HG02588 (cell line): Measurements from ENCODE around the gene SH3BP4.

Experiments used
- ATAC-seq: cut with Tn5 transposase; IDR thresholded peaks from one replicate; pipeline ENCODE4 v1.9.1; 2021; ENCODE audit warnings: mild to moderate bottlenecking, moderate library complexity; ENCODE audit not compliant: unreplicated experiment

Gene SH3BP4

GRCh38 chr2:234945339-234945873, 6.4 kb upstream of the SH3BP4 start:
- ATAC-seq, result no peak

- ATAC-seq, result no peak
These were observed 4.3 kb upstream of the SH3BP4 start for GRCh38 chr2:234947556-234947955.

GRCh38 chr2:234949762-234950434, 1.9 kb upstream of the SH3BP4 start:
- no peak for ATAC-seq

GRCh38 chr2:234950435-234950729, 1.4 kb upstream of the SH3BP4 start:
- ATAC-seq, result no peak

- no peak for ATAC-seq
These were observed 820 bp upstream of the SH3BP4 start for GRCh38 chr2:234950730-234951663.

- no peak for ATAC-seq
These were observed 676 bp downstream of the SH3BP4 start for GRCh38 chr2:234952270-234953115.

- ATAC-seq, result no peak
These were observed 1.6 kb downstream of the SH3BP4 start for GRCh38 chr2:234953116-234954031.

GRCh38 chr2:234954551-234954992, 2.8 kb downstream of the SH3BP4 start:
- no peak for ATAC-seq

GRCh38 chr2:234955091-234955591, 3.3 kb downstream of the SH3BP4 start:
- no peak for ATAC-seq

- ATAC-seq, result no peak
These were observed 4.2 kb downstream of the SH3BP4 start for GRCh38 chr2:234955971-234956509.

- ATAC-seq, result no peak
These were observed 6.0 kb downstream of the SH3BP4 start for GRCh38 chr2:234957834-234958135.

GRCh38 chr2:234958311-234958710, 6.5 kb downstream of the SH3BP4 start:
- ATAC-seq, result no peak

- ATAC-seq, result no peak
These were observed 7.1 kb downstream of the SH3BP4 start for GRCh38 chr2:234958746-234959395.

- no peak for ATAC-seq
These were observed 8.6 kb downstream of the SH3BP4 start for GRCh38 chr2:234960175-234961088.

- ATAC-seq, result no peak
These were observed 10.0 kb downstream of the SH3BP4 start for GRCh38 chr2:234961784-234962183.

GRCh38 chr2:234963773-234964615, 12.2 kb downstream of the SH3BP4 start:
- no peak for ATAC-seq
